GM19463 (cell line): Measurements from ENCODE around the gene ITM2A.

Experiments
- ATAC-seq: cut with Tn5 transposase; IDR thresholded peaks from one replicate; pipeline ENCODE4 v1.9.1; 2021; ENCODE audit warnings: mild to moderate bottlenecking, moderate library complexity; ENCODE audit not compliant: unreplicated experiment

The ITM2A gene

DNA sequence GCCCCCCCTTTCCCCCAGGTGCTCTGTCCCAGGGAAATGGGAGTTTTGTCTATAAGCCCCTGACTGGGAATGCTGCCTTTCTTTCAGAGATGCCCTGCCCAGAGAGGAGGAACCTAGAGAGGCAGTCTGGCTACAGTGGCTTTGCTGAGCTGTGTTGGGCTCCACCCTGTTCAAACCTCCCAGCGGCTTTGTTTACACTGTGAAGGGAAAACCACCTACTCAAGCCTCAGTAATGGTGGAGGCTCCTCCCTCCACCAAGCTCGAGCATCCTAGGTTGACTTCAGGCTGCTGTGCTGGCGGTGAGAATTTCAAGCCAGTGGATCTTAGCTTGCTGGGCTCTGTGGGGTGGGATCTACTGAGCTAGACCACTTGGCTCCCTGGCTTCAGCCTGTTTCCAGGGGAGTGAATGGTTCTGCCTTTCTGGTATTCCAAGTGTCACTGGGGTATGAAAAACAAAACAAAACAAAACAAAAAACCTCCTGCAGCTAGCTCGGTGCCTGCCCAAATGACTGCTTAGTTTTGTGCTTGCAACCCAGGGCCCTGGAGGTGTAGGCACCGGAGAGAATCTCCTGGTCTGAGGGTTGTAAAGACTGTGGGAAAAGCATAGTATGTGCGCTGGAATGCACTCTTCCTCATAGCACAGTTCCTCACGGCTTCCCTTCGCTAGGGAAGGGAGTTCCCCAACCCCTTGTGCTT, 41.7 kb downstream of the ITM2A start:
- no peak for ATAC-seq
